Spleen (tissue), 11 donors: ENCODE data around the gene C6orf58. TPM values are rescaled to one million over a fixed set of nuclear protein-coding genes. Genes with fewer than 3 reads are reported as not detected.

Source experiments
- DNase-seq: peaks from one replicate; pipeline ENCODE4 v3.0.0-alpha.2; 2020
- H3K27ac ChIP-seq, 8 donors: fragments of 200-600 bp; sonication (generic) in 7 of 8; 1 replicate in 4 of 8; 2 replicates in 4 of 8; pipeline versions ENCODE4 v1.5.0 to v1.8.0; 2016 to 2021; ENCODE audit warnings: inconsistent platforms in 4 of 8, mild to moderate bottlenecking in 4 of 8, moderate library complexity in 1 of 8
- H3K27me3 ChIP-seq, 7 donors: fragments of 200-600 bp; sonication (generic) in 6 of 7; replicated peaks in 1 of 7; 1 replicate in 4 of 7; 2 replicates in 3 of 7; pipeline versions ENCODE4 v1.5.0 to v1.8.0; 2016 to 2021; ENCODE audit warnings: inconsistent platforms in 3 of 7, mild to moderate bottlenecking in 1 of 7
- H3K36me3 ChIP-seq, 6 donors: fragments of 200-600 bp; sonication (generic) in 5 of 6; 1 replicate in 4 of 6; 2 replicates in 2 of 6; pipeline versions ENCODE4 v1.5.0 to v1.8.0; 2016 to 2021; ENCODE audit warnings: inconsistent platforms in 2 of 6
- H3K4me1 ChIP-seq, 6 donors: fragments of 200-600 bp; sonication (generic) in 5 of 6; 1 replicate in 3 of 6; 2 replicates in 3 of 6; pipeline versions ENCODE4 v1.5.0 to v1.8.0; 2016 to 2021; ENCODE audit warnings: inconsistent platforms in 3 of 6
- H3K4me3 ChIP-seq, 8 donors: fragments of 200-600 bp; sonication (generic) in 7 of 8; 1 replicate in 4 of 8; 2 replicates in 4 of 8; pipeline versions ENCODE4 v1.5.0 to v1.8.0; 2016 to 2021; ENCODE audit warnings: inconsistent platforms in 4 of 8, mild to moderate bottlenecking in 4 of 8, moderate library complexity in 2 of 8
- H3K9me3 ChIP-seq, 8 donors: fragments of 200-600 bp; sonication (generic) in 7 of 8; 1 replicate in 4 of 8; 2 replicates in 4 of 8; pipeline versions ENCODE4 v1.5.0 to v1.8.0; 2016 to 2021; ENCODE audit warnings: inconsistent platforms in 4 of 8
- CTCF ChIP-seq, 11 experiments: fragments of 200-600 bp in 7 of 11; fragments of 450-650 bp in 4 of 11; sonication (generic) in 4 of 11; IDR thresholded peaks in 8 of 11; conservative IDR thresholded peaks in 3 of 11; 1 replicate in 7 of 11; 2 replicates in 4 of 11; pipeline versions ENCODE4 v1.4.0 to v1.8.0; 2016 to 2021; ENCODE audit warnings: antibody characterized with exemption in 11 of 11, inconsistent platforms in 4 of 11, mild to moderate bottlenecking in 1 of 11
- POLR2A ChIP-seq, 3 donors: fragments of 450-650 bp; IDR thresholded peaks; one replicate each; pipeline ENCODE4 v1.5.1; 2017; ENCODE audit warnings: antibody characterized with exemption in 3 of 3, mild to moderate bottlenecking in 1 of 3
- POLR2AphosphoS5 ChIP-seq, 3 donors: sonication (generic); formaldehyde crosslinking; IDR thresholded peaks; one replicate each; pipeline ENCODE4 v1.5.1; 2017; ENCODE audit warnings: antibody characterized with exemption in 3 of 3
- WGBS, 5 donors: extraction: QIAGEN DNeasy Blood & Tissue Kit in 3 of 5; methylation state at CpG; one replicate each; pipeline versions ENCODE4 v1.1.5 to v1.1.7; 2013 to 2018; 5-methylcytosine and 5-hydroxymethylcytosine counted together
- intact Hi-C: fragments of 100-400 bp; cut with DNase I; formaldehyde crosslinking; loops from one replicate; pipeline ENCODE4 v1.15.0; 2023; ENCODE audit warnings: low total_unique reads
- polyA plus RNA-seq, 3 donors: library from polyadenylated mRNA; stranded (reverse); fragments of 200-250 nt; gene quantifications; one replicate each; pipeline ENCODE4 v1.2.1, GENCODE V29; 2013
- total RNA-seq, 7 donors: library from RNA; depleted of rRNA in 3 of 7; stranded (reverse); fragments of >200 nt in 3 of 7; fragmentation: NEBNext Ultra II Directional in 4 of 7; extraction: Animal tissue kit (Norgen Biotek cat#: 25700) in 4 of 7; gene quantifications; one replicate each; pipeline versions ENCODE4 v1.1.0 to v1.2.1, GENCODE V29; 2016 to 2021
- donor health status: healthy with polysubstance abuse.
- donor health status: DM: no; HTN: no; CAD: no; lungs with moderate emphysema.
- donor health status: DM: no; HTN: no; CAD: no.
- donor health status: Bipolar disorder and iron deficiency.
- donor health status: healthy.
- donor health status: DM: no; HTN: no; CAD: no.
- donor health status: DM: yes; HTN: yes; CAD: no.

The C6orf58 gene
- total and polyA plus RNA-seq, 10 donors, result 0.11 TPM; not detected in 9

GRCh38 chr6:127581576-127581975, 4.6 kb downstream of the C6orf58 start:
- intact Hi-C loops, result no loop called here
- H3K4me3 ChIP-seq, result no peak overlapping the region
- TF ChIP-seq CTCF (IDR thresholded peaks at IDR 0.05 in 8 of 11, conservative IDR thresholded peaks at IDR 0.05 in 3 of 11) (no peak), POLR2A (IDR thresholded peaks at IDR 0.05) (no peak), POLR2AphosphoS5 (IDR thresholded peaks at IDR 0.05) (no peak)
- H3K36me3 ChIP-seq, result no peaks in the 10 kb centered on the region
- H3K27ac ChIP-seq, result no peak overlapping the region
- no peak for DNase-seq
- H3K27me3 ChIP-seq, result no peaks in the 10 kb centered on the region
- no peaks in the 10 kb centered on the region for H3K9me3 ChIP-seq
- H3K4me1 ChIP-seq, result no peaks in the 10 kb centered on the region

GRCh38 chr6:127582777-127583462, 5.9 kb downstream of the C6orf58 start:
- Histone ChIP-seq H3K27ac (no peak overlapping the region), H3K4me1 (no peaks in the 10 kb centered on the region), H3K27me3 (no peaks in the 10 kb centered on the region), H3K36me3 (no peaks in the 10 kb centered on the region), H3K9me3 (no peaks in the 10 kb centered on the region), H3K4me3 (no peak overlapping the region)
- WGBS, 5 donors, result 72 to 90% (median 74%) methylated on average over 4 of the region's 4 CpGs
- TF ChIP-seq CTCF (IDR thresholded peaks at IDR 0.05 in 8 of 11, conservative IDR thresholded peaks at IDR 0.05 in 3 of 11) (no peak), POLR2A (IDR thresholded peaks at IDR 0.05) (no peak), POLR2AphosphoS5 (IDR thresholded peaks at IDR 0.05) (no peak)
- DNase-seq, result no peak
- intact Hi-C loops, result no loop called here

GRCh38 chr6:127585123-127585522, 8.1 kb downstream of the C6orf58 start:
- 86 to 94% (median 90%) methylated on average over 2 of the region's 2 CpGs for WGBS, 5 donors
- intact Hi-C loops, result no loop called here
- no peak overlapping the region for H3K27ac ChIP-seq
- H3K36me3 ChIP-seq, result no peaks in the 10 kb centered on the region
- no peaks in the 10 kb centered on the region for H3K9me3 ChIP-seq
- no peaks in the 10 kb centered on the region for H3K4me1 ChIP-seq
- no peak for DNase-seq
- H3K27me3 ChIP-seq, result no peaks in the 10 kb centered on the region
- H3K4me3 ChIP-seq, result no peak overlapping the region
- no peak for TF ChIP-seq CTCF (IDR thresholded peaks at IDR 0.05 in 8 of 11, conservative IDR thresholded peaks at IDR 0.05 in 3 of 11)
- TF ChIP-seq POLR2AphosphoS5 (IDR thresholded peaks at IDR 0.05), result no peak
- TF ChIP-seq POLR2A (IDR thresholded peaks at IDR 0.05), result no peak

- H3K4me1 ChIP-seq, result no peaks in the 10 kb centered on the region
- intact Hi-C loops, result no loop called here
- no peak overlapping the region for H3K27ac ChIP-seq
- no peaks in the 10 kb centered on the region for H3K36me3 ChIP-seq
- no peak overlapping the region for H3K4me3 ChIP-seq
- 8 to 48% (median 43%) methylated on average over 2 of the region's 2 CpGs for WGBS, 5 donors
- TF ChIP-seq POLR2A (IDR thresholded peaks at IDR 0.05), result no peak
- TF ChIP-seq CTCF (IDR thresholded peaks at IDR 0.05 in 8 of 11, conservative IDR thresholded peaks at IDR 0.05 in 3 of 11), result no peak
- TF ChIP-seq POLR2AphosphoS5 (IDR thresholded peaks at IDR 0.05), result no peak
- no peak for DNase-seq
- no peaks in the 10 kb centered on the region for H3K9me3 ChIP-seq
- H3K27me3 ChIP-seq, result no peaks in the 10 kb centered on the region
Measured at GRCh38 chr6:127586372-127586771, 9.4 kb downstream of the C6orf58 start.
